HL-60/S4 (cell line): Measurements from ENCODE around the gene POLR2B.
"Not testable (repeated sequence)": the region's sequence is repeated elsewhere in the genome, so short reads cannot be mapped to it uniquely, and the experiment has no call there.

Experiments used
- in situ Hi-C: fragments of 300-500 bp; cut with MboI; formaldehyde crosslinking; loops from 2 replicates; pipeline ENCODE4 v1.14.3; 2022; ENCODE audit warnings: low sequenced_read_pairs

Gene POLR2B

GRCh38 chr4:56978750-56979303 lies at the start of gene POLR2B:
TSS of gene POLR2B (plus strand) at chr4:56978896. CDS start at chr4:56978986, 90 bp downstream.
- in situ Hi-C loops, result no loop called here

- in situ Hi-C loops, result no loop called here
Measured at GRCh38 chr4:56930638-56931037, 48.1 kb upstream of the POLR2B start.

GRCh38 chr4:56931924-56932323 lies 46.8 kb upstream of the POLR2B start:
- in situ Hi-C loops, result no loop called here

- in situ Hi-C loops, result no loop called here
Measured at GRCh38 chr4:56937262-56937661, 41.4 kb upstream of the POLR2B start.

GRCh38 chr4:56939826-56940225 lies 38.9 kb upstream of the POLR2B start:
- in situ Hi-C loops, result not testable (repeated sequence)

GRCh38 chr4:56940403-56940802 lies 38.3 kb upstream of the POLR2B start:
- in situ Hi-C loops, result no loop called here

- in situ Hi-C loops, result no loop called here
Measured at GRCh38 chr4:56940971-56941370, 37.7 kb upstream of the POLR2B start.

GRCh38 chr4:56941403-56941802 lies 37.3 kb upstream of the POLR2B start:
- in situ Hi-C loops, result no loop called here

GRCh38 chr4:56953680-56954520 lies 24.8 kb upstream of the POLR2B start:
- in situ Hi-C loops, result no loop called here

- in situ Hi-C loops, result no loop called here
Measured at GRCh38 chr4:56958111-56958517, 20.6 kb upstream of the POLR2B start.

GRCh38 chr4:56959100-56959499 lies 19.6 kb upstream of the POLR2B start:
- in situ Hi-C loops, result no loop called here

GRCh38 chr4:56961107-56961500 lies 17.6 kb upstream of the POLR2B start:
- in situ Hi-C loops, result no loop called here

GRCh38 chr4:56971383-56971782 lies 7.3 kb upstream of the POLR2B start:
- in situ Hi-C loops, result no loop called here

GRCh38 chr4:56972389-56972788 lies 6.3 kb upstream of the POLR2B start:
- in situ Hi-C loops, result no loop called here

GRCh38 chr4:56972809-56973208 lies 5.9 kb upstream of the POLR2B start:
- in situ Hi-C loops, result no loop called here

GRCh38 chr4:56973336-56973735 lies 5.4 kb upstream of the POLR2B start:
- in situ Hi-C loops, result no loop called here

GRCh38 chr4:56976283-56976836 lies 2.3 kb upstream of the POLR2B start:
- in situ Hi-C loops, result no loop called here

GRCh38 chr4:56976837-56977320 lies 1.8 kb upstream of the POLR2B start:
- in situ Hi-C loops, result no loop called here

GRCh38 chr4:56977321-56978012 lies 1.2 kb upstream of the POLR2B start, which contains the start of gene NOA1:
TSS of gene NOA1 (minus strand) at chr4:56977606. CDS start at chr4:56977585, 21 bp downstream.
- in situ Hi-C loops, result no loop called here

- in situ Hi-C loops, result no loop called here
Measured at GRCh38 chr4:56979421-56980072, 851 bp downstream of the POLR2B start.

- in situ Hi-C loops, result no loop called here
Measured at GRCh38 chr4:56981795-56982201, 3.1 kb downstream of the POLR2B start.
